Measurements from ENCODE around the gene LILRB3. TPM values are rescaled to one million over a fixed set of nuclear protein-coding genes. Genes with fewer than 3 reads are reported as not detected.
"Not testable (repeated sequence)": the region's sequence is repeated elsewhere in the genome, so short reads cannot be mapped to it uniquely, and the experiment has no call there.

Gene LILRB3
- polyA plus RNA-seq (2011; rRNA removed) (not detected in 2 replicates), polyA minus RNA-seq (2011; rRNA and poly(A)+ RNA removed) (not detected in 2 replicates)

DNA sequence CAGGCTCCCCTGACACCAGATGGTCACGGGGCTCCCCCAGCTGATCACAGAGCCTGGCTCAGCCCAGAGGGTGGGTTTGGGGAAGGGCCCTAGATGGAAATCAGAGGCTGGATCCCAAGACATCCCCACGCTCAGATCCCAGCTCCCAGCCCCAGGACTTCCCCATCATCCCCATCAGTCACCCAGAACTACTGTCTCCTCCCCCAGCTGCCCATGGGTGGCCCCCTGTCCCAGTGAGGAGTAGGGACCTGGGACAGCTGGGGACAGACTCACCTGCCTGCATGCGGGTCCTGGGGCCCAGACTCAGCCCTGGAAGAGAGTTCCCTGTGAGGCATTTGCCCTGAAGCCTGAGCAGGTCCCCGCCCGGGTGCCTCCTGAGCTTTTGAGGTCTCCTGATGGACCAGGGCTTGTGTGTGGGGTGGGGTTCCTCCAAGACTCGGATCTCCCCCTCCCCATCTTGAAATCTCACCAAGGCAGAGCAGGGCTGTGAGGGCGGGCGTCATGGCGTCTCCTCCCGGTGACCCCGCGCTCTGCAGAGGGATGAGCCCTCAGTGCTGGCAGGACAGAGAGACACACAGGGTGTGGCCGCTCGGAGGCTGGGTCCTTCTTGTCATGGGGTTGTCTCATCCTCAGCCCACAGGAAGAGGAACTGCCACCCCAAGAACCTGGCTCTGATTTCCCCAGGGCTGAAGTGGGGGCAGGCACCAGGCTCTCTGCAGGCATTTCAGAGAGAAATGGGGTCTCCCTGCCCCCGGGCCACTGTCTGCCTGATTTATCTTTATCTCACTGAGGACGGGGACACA lies at the start of gene LILRB3:
LILRB3 (minus strand) TSS at position 534 of the 803 bp plus-strand sequence; CDS start at position 503, 31 bp downstream.
- H3K4me3 ChIP-seq (ENCODE audit: low read depth, low read length); DNase-seq (ENCODE audit: low read depth); POLR2A ChIA-PET; H3K27me3 ChIP-seq (ENCODE audit: control insufficient read depth, insufficient read depth, low read length); H3K36me3 ChIP-seq (ENCODE audit: control insufficient read depth, insufficient read depth, low read length): not testable (repeated sequence)
- CTCF ChIA-PET = interaction anchor here (1.2 kb wide), 1 partner anchor 54 kb away, joined by 3 read pairs; no protein-coding TSS in a partner anchor

DNA sequence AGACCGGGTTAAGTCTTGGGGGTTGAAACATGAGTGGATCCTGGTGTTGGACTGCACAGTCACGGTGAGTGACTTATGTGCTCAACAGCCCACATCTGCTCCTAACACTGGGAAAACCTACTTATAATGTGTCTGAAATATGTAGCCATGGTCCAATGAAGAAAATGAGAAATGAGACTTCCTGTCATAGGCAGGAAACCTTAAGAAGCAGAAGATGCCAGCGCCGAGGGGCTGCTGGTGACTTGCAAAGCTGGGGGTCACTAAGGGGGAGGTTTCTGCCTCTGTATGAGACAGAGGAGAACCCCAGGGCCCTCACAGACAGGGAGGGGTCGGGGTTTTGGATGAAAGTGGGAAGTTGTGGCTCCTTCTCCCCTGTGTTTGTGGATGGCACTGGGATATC lies 49.4 kb upstream of the LILRB3 start:
- DNase-seq (ENCODE audit: low read depth); H3K36me3 ChIP-seq (ENCODE audit: control insufficient read depth, insufficient read depth, low read length); H3K27me3 ChIP-seq (ENCODE audit: control insufficient read depth, insufficient read depth, low read length); H3K4me3 ChIP-seq (ENCODE audit: low read depth, low read length); POLR2A ChIA-PET; CTCF ChIA-PET: not testable (repeated sequence)

DNA sequence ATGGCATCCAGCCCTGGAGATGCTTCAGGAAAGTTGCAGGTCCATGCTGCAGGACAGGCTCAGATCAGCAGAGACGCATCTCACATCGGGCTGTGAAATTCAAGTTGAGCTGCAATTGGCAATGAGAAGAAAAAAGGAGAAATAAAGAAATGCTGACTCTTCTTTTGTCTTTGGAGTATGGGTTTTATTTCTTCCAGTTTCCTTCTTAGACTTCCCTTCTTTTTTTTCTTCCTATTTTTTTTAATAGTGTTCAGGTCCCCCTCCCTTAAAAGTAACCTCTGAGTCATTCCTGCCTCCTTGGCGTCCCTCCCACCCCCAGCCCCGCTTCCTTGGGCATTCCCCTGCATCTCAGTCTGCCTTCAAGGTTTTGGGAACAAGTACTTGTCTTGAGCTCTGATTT lies 48.8 kb upstream of the LILRB3 start:
- H3K4me3 ChIP-seq (ENCODE audit: low read depth, low read length); CTCF ChIA-PET; POLR2A ChIA-PET: not testable (repeated sequence)

DNA sequence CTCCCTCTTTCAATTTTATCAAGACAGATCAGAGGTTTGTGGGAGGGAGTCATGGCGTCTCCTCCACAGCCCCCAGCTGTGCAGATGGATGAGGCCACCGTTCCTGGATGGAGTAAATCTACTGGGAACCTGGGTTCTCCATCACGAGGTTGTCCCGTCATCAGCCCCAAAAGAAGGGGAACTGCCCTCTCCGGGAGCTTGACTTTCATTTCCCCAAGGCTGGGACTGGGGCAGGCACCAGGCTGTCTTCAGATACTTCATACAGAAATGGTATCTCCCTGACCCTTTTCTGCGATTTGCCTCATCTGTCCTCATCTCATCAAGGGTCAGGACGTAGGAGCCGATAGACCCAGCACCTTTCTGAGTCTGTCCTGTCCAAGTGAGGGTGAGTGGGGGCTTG lies 48.3 kb upstream of the LILRB3 start:
- CTCF ChIA-PET = no interaction called here
- Histone ChIP-seq H3K36me3 (ENCODE audit: control insufficient read depth, insufficient read depth, low read length) (no peaks in the 10 kb centered on the region), H3K4me3 (ENCODE audit: low read depth, low read length) (no peak overlapping the region), H3K27me3 (ENCODE audit: control insufficient read depth, insufficient read depth, low read length) (no peaks in the 10 kb centered on the region)
- TF ChIP-seq, protein P1, sequence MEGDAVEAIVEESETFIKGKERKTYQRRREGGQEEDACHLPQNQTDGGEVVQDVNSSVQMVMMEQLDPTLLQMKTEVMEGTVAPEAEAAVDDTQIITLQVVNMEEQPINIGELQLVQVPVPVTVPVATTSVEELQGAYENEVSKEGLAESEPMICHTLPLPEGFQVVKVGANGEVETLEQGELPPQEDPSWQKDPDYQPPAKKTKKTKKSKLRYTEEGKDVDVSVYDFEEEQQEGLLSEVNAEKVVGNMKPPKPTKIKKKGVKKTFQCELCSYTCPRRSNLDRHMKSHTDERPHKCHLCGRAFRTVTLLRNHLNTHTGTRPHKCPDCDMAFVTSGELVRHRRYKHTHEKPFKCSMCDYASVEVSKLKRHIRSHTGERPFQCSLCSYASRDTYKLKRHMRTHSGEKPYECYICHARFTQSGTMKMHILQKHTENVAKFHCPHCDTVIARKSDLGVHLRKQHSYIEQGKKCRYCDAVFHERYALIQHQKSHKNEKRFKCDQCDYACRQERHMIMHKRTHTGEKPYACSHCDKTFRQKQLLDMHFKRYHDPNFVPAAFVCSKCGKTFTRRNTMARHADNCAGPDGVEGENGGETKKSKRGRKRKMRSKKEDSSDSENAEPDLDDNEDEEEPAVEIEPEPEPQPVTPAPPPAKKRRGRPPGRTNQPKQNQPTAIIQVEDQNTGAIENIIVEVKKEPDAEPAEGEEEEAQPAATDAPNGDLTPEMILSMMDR (IDR thresholded peaks at IDR 0.05; ENCODE audit: insufficient read depth, low read depth, low read length) = no peak
- POLR2A ChIA-PET = no interaction called here
- no peak for DNase-seq (ENCODE audit: low read depth)

More for the DNA sequence above, 48.8 kb upstream of the LILRB3 start:
- not testable (repeated sequence) for DNase-seq (ENCODE audit: low read depth); H3K27me3 ChIP-seq (ENCODE audit: control insufficient read depth, insufficient read depth, low read length); H3K36me3 ChIP-seq (ENCODE audit: control insufficient read depth, insufficient read depth, low read length)

DNA sequence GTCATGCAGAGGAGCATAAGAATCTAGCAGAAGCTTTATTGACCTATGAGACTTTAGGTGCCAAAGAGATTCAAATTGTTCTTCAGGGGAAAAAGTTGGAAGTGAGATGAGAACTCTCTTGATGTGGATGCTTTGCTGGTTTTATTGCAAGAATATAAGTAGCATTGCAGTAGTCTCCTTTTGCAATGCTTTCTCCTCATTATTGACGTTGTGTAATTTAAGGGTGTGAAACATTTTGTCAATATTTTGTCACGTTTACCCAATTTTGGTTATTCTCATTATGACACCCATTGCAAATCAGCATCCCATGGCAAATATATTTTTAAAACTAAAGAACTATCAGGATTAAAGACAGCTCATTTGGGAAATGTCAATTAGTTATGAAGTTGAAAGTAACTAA lies 46.1 kb upstream of the LILRB3 start:
- CTCF ChIA-PET = no interaction called here
- H3K36me3 ChIP-seq (ENCODE audit: control insufficient read depth, insufficient read depth, low read length) = no peaks in the 10 kb centered on the region
- no peak for DNase-seq (ENCODE audit: low read depth)
- H3K27me3 ChIP-seq (ENCODE audit: control insufficient read depth, insufficient read depth, low read length) = no peaks in the 10 kb centered on the region
- POLR2A ChIA-PET = no interaction called here
- TF ChIP-seq, protein P1 (IDR thresholded peaks at IDR 0.05; ENCODE audit: insufficient read depth, low read depth, low read length) = no peak
- H3K4me3 ChIP-seq (ENCODE audit: low read depth, low read length) = no peak overlapping the region

DNA sequence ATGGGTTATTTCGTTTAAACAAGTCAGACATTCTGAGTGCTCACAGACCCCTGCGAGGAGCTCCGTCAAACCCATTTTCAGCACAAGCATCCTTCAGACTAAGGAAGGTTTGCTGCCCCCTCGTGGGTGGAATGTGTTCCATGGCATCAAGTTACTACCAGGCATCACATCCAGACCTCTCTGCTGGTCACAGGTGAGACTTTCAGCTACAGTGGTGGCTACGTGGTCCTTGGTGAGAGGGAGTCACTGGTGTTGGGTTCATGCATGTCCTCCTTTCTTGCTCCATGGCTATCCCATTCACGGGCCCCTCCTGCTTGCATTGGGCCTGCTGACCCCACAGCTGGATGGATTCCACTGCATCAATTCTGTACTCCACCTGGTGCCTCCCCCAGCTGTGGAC lies 43.3 kb upstream of the LILRB3 start:
- TF ChIP-seq, protein P1 (IDR thresholded peaks at IDR 0.05; ENCODE audit: insufficient read depth, low read depth, low read length) = peak; percentile 74
- Histone ChIP-seq H3K27me3 (ENCODE audit: control insufficient read depth, insufficient read depth, low read length) (no peaks in the 10 kb centered on the region), H3K4me3 (ENCODE audit: low read depth, low read length) (no peak overlapping the region), H3K36me3 (ENCODE audit: control insufficient read depth, insufficient read depth, low read length) (no peaks in the 10 kb centered on the region)
- ChIA-PET CTCF (interaction anchor here (0.5 to 3.1 kb wide), 9 partner anchors 9 to 101 kb away, joined by 3 to 9 read pairs (median 3); partner anchors contain the start of gene LILRB5), POLR2A (no interaction called here)
- no peak for DNase-seq (ENCODE audit: low read depth)

DNA sequence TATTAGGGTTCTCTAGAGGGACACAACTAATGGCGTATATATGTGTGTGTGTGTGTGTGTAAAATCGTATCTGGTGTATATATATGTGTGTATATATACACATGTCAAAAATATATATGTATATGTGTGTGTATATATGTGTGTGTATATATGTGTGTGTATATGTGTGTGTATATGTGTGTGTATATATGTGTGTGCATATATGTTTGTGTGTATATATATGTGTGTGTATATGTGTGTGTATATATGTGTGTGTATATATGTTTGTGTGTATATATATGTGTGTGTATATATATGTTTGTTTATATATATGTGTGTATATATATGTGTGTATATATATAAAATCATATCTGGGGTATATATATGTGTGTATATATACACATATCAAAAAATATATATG lies 39.7 kb upstream of the LILRB3 start:
- Histone ChIP-seq H3K36me3 (ENCODE audit: control insufficient read depth, insufficient read depth, low read length) (no peaks in the 10 kb centered on the region), H3K27me3 (ENCODE audit: control insufficient read depth, insufficient read depth, low read length) (no peaks in the 10 kb centered on the region), H3K4me3 (ENCODE audit: low read depth, low read length) (no peak overlapping the region)
- ChIA-PET POLR2A (no interaction called here), CTCF (no interaction called here)
- no peak for DNase-seq (ENCODE audit: low read depth)
- TF ChIP-seq, protein P1 (IDR thresholded peaks at IDR 0.05; ENCODE audit: insufficient read depth, low read depth, low read length) = no peak
